ENCODE data around the gene NFASC. TPM values are rescaled to one million over a fixed set of nuclear protein-coding genes. Genes with fewer than 3 reads are reported as not detected.

NFASC gene
- total and polyA plus RNA-seq, 4 donors = 0.23 to 5.4 (median 1.9) TPM

DNA sequence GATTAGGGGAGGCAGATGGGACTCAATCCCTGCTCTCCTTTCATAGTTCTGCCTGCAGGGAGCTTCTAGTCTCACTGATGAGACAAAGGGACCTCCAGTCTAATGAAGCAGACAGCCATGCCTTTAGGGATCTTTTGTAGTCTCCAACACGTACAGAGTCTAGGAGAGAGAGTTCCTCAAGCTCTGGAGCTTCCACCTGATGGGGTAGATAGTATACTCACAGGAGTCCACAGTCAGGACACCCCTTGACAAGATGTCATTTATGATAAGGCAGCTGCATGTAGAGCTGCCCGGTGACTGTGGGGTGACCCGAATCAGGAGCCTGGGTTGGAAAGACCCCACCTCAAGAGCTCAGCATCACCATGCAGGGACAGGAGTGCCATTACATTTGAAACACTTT lies 117.0 kb downstream of the NFASC start:
- no peak for DNase-seq (ENCODE audit: low spot score)
- no peaks in the 10 kb centered on the region for H3K36me3 ChIP-seq (ENCODE audit: control insufficient read depth in 4 of 4, insufficient read depth in 3 of 4, low read depth in 1 of 4, low read length in 3 of 4)
- H3K4me1 ChIP-seq (ENCODE audit: control insufficient read depth in 4 of 4, insufficient read depth in 4 of 4, low read length in 3 of 4) = peaks cover 5 to 13% (median 8%) of the 10 kb centered on the region in 4 donors
- H3K27ac ChIP-seq (ENCODE audit: low read depth in 1 of 2, low read length in 2 of 2) = no peak overlapping the region
- TF ChIP-seq NR2F2 (IDR thresholded peaks at IDR 0.05) (no peak), HNF4A (conservative IDR thresholded peaks at IDR 0.05) (no peak), EGR1 (IDR thresholded peaks at IDR 0.05; ENCODE audit: low read depth in 2 of 2) (no peak), HNF4G (IDR thresholded peaks at IDR 0.05) (no peak), SP1 (IDR thresholded peaks at IDR 0.05) (no peak), JUND (IDR thresholded peaks at IDR 0.05) (no peak), RAD21 (IDR thresholded peaks at IDR 0.05) (no peak), RXRA (IDR thresholded peaks at IDR 0.05) (no peak), YY1 (IDR thresholded peaks at IDR 0.05) (no peak), GABPA (IDR thresholded peaks at IDR 0.05 in 1 of 2, conservative IDR thresholded peaks at IDR 0.05 in 1 of 2) (no peak), FOXA2 (IDR thresholded peaks at IDR 0.05) (no peak), FOXA1 (IDR thresholded peaks at IDR 0.05) (no peak), TAF1 (conservative IDR thresholded peaks at IDR 0.05) (no peak)
- TF ChIP-seq, protein P1, sequence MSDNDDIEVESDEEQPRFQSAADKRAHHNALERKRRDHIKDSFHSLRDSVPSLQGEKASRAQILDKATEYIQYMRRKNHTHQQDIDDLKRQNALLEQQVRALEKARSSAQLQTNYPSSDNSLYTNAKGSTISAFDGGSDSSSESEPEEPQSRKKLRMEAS (IDR thresholded peaks at IDR 0.05) = no peak
- TF ChIP-seq, protein P2, sequence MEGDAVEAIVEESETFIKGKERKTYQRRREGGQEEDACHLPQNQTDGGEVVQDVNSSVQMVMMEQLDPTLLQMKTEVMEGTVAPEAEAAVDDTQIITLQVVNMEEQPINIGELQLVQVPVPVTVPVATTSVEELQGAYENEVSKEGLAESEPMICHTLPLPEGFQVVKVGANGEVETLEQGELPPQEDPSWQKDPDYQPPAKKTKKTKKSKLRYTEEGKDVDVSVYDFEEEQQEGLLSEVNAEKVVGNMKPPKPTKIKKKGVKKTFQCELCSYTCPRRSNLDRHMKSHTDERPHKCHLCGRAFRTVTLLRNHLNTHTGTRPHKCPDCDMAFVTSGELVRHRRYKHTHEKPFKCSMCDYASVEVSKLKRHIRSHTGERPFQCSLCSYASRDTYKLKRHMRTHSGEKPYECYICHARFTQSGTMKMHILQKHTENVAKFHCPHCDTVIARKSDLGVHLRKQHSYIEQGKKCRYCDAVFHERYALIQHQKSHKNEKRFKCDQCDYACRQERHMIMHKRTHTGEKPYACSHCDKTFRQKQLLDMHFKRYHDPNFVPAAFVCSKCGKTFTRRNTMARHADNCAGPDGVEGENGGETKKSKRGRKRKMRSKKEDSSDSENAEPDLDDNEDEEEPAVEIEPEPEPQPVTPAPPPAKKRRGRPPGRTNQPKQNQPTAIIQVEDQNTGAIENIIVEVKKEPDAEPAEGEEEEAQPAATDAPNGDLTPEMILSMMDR (IDR thresholded peaks at IDR 0.05; ENCODE audit: low read depth, low read length, missing input control) = no peak
- TF ChIP-seq, protein P3, sequence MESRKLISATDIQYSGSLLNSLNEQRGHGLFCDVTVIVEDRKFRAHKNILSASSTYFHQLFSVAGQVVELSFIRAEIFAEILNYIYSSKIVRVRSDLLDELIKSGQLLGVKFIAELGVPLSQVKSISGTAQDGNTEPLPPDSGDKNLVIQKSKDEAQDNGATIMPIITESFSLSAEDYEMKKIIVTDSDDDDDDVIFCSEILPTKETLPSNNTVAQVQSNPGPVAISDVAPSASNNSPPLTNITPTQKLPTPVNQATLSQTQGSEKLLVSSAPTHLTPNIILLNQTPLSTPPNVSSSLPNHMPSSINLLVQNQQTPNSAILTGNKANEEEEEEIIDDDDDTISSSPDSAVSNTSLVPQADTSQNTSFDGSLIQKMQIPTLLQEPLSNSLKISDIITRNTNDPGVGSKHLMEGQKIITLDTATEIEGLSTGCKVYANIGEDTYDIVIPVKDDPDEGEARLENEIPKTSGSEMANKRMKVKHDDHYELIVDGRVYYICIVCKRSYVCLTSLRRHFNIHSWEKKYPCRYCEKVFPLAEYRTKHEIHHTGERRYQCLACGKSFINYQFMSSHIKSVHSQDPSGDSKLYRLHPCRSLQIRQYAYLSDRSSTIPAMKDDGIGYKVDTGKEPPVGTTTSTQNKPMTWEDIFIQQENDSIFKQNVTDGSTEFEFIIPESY (IDR thresholded peaks at IDR 0.05) = no peak
- TF ChIP-seq, protein P4, sequence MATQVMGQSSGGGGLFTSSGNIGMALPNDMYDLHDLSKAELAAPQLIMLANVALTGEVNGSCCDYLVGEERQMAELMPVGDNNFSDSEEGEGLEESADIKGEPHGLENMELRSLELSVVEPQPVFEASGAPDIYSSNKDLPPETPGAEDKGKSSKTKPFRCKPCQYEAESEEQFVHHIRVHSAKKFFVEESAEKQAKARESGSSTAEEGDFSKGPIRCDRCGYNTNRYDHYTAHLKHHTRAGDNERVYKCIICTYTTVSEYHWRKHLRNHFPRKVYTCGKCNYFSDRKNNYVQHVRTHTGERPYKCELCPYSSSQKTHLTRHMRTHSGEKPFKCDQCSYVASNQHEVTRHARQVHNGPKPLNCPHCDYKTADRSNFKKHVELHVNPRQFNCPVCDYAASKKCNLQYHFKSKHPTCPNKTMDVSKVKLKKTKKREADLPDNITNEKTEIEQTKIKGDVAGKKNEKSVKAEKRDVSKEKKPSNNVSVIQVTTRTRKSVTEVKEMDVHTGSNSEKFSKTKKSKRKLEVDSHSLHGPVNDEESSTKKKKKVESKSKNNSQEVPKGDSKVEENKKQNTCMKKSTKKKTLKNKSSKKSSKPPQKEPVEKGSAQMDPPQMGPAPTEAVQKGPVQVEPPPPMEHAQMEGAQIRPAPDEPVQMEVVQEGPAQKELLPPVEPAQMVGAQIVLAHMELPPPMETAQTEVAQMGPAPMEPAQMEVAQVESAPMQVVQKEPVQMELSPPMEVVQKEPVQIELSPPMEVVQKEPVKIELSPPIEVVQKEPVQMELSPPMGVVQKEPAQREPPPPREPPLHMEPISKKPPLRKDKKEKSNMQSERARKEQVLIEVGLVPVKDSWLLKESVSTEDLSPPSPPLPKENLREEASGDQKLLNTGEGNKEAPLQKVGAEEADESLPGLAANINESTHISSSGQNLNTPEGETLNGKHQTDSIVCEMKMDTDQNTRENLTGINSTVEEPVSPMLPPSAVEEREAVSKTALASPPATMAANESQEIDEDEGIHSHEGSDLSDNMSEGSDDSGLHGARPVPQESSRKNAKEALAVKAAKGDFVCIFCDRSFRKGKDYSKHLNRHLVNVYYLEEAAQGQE (IDR thresholded peaks at IDR 0.05) = no peak
- TF ChIP-seq, protein P5, sequence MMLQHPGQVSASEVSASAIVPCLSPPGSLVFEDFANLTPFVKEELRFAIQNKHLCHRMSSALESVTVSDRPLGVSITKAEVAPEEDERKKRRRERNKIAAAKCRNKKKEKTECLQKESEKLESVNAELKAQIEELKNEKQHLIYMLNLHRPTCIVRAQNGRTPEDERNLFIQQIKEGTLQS (IDR thresholded peaks at IDR 0.05) = no peak
- no peak overlapping the region for H3K4me3 ChIP-seq (ENCODE audit: low read depth in 1 of 3, low read length in 3 of 3)
- no peak overlapping the region for H3K9ac ChIP-seq (ENCODE audit: low read depth in 1 of 2, low read length in 2 of 2)
- H3K9me3 ChIP-seq (ENCODE audit: control insufficient read depth in 4 of 4, low read length in 3 of 4) = no peaks in the 10 kb centered on the region
- WGBS = 83% methylated on average over 3 of the region's 3 CpGs
- no peaks in the 10 kb centered on the region for H3K27me3 ChIP-seq (ENCODE audit: control insufficient read depth in 4 of 4, insufficient read depth in 4 of 4, low read length in 3 of 4)
